HG02852 (cell line): ENCODE measurements around the gene DYNC1LI2.

Experiments
- ATAC-seq: cut with Tn5 transposase; IDR thresholded peaks from one replicate; pipeline ENCODE4 v1.9.1; 2021; ENCODE audit warnings: mild to moderate bottlenecking, moderate library complexity; ENCODE audit not compliant: unreplicated experiment

The DYNC1LI2 gene

DNA sequence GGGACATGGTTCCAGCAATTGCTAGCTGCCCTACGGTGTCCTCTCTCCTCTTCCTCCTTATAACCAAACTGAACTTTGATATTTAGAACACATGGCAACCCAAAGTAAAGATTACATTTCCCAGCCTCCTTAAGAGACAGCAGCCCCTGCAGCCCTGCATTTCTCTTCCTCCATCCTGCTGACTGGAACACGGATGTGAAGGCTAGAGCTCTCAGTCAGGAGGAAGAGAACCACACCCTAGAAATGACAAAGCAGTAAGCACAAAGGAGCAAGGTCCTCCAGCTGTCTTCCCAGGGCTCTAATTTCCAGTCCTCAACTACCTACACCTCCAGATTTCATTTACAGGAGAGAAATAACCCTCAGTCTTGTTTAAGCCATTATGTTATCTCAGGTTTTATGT, 10.9 kb downstream of the DYNC1LI2 start:
- ATAC-seq, result no peak

DNA sequence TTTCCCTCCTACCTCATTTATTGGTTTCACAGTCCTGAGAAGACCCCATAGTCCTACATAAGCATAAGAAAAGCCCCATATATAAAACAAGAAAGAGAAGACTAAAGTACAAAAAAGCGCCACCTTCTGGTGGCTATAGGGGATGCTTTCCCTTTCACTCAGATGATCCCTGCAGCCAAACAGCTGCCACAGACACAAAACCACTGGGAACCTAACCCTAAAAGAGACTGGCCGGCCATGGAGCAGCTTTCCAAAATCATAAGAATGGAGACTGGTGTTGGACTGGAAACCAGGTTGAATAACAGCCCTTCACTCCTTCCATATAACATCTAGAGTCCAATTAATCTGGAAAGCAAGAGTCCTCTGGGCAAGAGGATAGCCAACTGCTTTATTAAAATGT, 11.4 kb downstream of the DYNC1LI2 start:
- ATAC-seq, result no peak

DNA sequence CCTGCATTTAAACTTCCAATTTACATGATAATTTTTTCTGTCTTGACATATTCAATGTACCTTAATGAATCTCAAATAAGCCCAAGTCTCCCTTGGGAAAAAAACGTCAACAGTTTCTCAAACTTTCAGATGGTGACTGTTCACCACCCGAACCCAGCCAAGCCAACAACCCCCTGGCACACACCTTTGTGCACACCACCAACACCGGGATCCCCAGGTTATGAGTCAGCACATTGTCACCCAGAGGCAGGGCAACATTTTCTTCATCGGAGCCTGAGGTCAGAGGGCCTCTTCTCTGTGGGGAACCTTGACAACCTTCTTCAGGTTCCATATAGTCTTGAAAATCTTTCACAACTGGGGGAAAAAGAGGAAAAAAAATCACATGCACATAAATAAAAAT, 15.5 kb downstream of the DYNC1LI2 start:
- no peak for ATAC-seq

DNA sequence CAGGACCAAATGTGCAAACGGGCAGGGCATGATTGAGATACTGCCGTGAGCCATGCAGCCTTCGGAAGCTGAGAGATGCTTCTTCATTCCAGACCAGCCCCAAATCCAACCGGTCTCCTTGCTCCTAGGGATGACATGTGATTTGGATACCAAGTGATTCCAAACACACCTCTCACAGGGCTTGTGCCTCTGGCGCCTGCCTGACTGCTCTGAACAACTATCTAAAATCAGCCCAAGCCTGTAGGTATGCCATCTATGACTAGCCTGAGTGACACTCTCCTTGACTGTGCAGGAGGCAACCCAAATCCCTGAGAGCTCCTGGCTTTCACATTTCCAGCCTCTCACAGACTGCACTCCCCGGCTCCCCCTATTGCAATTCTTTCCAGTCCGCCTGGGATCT, 20.3 kb downstream of the DYNC1LI2 start:
- ATAC-seq, result no peak

DNA sequence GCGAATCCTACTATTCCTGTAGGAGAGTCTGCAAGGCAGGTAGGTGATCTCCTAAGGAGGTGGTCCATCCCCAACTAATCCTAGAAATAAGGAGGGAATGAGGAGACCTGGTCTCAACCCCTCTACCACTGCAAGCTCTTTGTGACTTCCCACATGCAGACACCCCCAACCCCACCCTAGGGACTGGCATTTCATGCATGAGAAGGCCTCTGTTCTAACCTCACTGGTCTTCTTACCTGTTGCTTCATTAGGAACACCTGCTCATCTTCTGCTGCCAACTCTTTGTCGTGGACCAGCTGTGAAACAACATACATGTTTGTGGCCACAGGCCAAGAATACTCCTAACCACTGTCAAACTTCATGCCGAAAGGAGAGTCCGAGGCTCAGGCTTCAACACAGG, 22.6 kb downstream of the DYNC1LI2 start:
- no peak for ATAC-seq

DNA sequence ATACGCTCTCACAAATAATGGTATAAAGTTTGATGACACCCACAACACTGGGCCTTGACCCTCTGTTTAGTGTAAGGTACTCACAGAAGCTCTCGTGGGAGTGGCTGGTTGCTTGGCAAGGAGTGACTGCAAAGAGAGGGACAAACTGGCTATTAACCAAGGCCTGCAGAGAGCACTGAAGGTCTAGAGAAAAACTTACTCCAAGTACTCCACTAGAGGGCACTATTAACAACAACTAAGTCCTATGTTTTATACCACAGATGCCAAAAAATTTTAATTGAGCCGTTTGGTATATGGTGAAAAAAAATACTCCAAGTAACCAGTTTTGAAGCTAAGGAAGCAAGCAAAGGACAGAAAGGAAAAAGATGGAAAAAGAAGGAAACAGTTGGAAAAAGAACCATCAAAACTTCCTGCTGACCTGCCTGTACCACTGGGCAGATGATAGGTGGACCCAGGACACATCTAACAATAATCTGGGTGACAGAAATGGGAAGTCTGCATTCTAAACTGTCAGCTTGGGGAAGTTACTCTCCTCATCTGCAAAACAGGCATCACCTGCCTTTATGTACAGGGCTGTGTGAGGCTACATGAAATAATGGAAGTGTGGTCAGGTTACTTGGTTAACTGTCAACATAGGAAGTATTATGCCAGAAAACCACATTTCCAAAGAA, 23.2 kb downstream of the DYNC1LI2 start:
- no peak for ATAC-seq

DNA sequence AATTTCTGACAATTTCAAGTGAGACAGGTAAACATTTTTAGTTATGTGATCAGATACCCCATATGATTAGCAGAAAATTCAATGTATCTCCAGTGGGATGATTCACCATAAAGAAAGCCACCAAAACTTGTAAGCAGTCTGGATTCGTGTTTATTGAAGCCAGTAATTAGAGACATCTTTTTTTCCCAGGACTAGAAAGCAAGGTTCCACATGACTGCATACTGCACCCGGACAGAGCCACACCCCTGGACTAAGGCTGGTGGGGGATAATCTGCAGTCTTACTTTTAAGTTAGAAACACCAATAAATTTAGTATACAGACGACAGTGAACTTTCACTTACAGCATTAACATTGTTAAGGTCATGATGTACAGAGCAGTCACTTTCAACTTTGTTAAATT, 30.6 kb downstream of the DYNC1LI2 start:
- no peak for ATAC-seq

DNA sequence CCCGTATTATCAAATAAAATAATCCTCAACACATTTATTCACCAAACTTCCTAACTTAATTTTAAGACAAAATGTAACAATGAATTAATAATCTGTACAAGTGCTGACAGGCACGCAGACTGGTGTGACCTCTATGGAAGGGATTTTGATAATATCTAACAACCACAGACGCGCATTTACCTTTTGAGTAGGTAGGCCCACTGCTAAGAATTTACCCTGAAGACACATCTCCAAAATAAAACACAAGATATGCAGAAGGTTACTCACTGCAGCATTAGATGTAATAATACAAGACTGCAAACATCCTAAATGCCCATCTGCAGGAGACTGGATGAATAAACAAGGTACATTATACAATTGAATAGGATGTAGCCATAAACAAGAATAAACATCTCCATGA, 32.2 kb downstream of the DYNC1LI2 start:
- no peak for ATAC-seq

DNA sequence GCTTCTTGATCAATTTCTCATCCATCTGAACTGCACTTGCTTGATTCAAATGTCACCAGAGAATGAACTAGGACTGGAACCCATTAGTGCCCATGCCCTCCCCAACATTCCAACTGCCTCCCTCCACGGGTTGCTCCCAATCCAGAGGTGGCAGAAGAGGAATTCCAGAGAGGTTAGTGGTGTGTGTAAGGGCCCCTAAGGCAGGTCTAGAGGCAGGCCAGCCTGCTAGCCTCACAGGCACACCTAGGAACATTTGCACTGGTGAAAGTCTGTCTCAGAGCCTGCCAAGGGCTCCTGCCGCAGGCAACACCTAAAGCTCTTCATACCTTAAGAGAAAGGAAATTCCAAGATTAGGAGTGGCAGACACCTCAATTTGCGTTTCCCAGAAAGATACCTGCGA, 33.6 kb downstream of the DYNC1LI2 start:
- ATAC-seq, result no peak

DNA sequence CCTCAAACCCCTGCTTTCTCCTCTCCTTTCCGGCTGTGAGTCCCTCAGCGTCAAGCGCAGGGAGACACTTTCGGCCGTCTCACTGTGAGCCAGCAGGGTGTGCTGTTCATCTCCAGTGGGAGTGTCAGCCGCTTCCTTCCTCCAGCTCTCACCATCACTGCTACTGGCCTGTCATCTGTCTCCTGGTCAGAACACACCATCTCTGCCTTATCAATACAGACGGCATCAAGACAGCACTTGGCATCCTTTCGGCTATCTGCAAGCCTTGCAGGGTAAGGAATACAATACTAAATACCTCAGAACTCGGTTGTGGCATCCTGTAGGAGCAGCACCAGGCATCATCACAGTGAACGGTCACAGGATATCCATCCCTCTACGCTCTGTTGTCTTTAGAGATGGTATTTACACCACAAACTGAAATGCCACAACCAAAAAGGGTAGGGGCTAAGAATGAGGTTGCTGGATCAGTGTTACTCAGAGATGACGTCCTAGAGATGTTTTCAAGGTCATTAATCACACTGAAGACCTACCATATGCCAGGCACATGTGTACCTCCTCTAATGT, 34.2 kb downstream of the DYNC1LI2 start:
- no peak for ATAC-seq

DNA sequence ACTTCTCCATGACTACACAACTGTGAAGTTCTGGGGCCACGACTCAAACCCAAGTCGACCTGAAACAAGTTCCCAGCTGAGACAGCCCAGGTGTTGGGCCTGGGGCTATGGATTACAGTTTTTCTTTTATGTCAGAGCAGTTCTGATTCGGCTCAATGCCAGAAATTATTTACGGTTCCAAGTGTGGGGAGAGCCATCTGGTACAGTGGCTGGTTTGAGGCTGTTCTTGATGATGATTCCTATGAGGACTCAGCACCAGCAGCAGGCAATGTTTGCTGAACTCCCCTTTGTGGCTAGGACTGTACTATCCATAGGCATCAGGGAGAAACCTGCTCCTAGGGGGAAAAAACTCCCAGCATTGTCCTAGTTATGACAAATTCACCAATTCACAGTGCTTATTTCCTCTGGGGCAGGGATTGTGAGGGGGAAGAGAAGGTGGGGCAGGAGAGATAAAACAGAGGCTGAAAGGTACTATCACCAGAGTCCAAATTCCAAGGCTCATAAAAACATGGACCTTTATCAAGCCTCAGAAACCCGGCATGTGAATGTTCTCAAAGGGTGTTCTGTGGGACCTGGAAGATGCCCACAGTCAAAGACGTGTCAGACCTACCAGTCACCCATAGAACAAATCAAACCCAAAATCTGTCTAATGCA, 36.6 kb downstream of the DYNC1LI2 start:
- no peak for ATAC-seq

DNA sequence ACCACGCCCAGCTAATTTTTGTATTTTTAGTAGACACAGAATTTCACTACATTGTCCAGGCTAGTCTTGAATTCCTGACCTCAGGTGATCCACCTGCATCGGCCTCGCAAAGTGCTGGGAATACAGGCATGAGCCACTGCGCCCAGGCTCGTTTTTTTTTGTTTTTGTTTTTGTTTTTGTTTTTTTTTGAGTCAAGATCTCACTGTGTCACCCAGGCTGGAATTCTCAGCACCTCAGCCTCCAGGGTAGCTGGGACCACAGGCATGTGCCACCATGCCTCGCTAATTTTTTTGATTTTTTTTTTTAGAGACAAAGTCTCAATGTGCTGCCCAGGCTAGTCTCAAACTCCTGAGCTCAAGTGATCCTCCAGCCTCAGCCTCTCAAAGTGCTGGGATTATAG, 37.3 kb downstream of the DYNC1LI2 start:
- ATAC-seq, result no peak

DNA sequence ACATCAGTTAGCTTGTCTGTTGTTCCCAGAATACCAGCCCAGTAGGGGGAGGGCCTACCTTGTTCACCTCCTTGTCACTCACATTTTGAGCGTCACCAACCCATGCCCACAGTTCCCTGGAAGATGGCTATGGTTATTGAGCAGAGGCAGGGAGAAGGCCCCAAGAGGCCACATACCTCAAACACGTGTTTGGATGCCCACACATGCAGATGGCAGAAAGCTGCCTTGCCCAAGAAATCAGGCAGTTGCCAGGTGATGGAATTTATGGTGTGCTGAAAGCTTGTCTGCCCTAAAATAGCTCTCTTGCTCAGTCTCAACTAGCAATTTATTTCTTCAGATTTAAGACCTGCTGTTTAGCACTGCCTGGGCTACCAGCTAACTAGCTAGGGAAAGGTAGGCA, 38.3 kb downstream of the DYNC1LI2 start:
- no peak for ATAC-seq

DNA sequence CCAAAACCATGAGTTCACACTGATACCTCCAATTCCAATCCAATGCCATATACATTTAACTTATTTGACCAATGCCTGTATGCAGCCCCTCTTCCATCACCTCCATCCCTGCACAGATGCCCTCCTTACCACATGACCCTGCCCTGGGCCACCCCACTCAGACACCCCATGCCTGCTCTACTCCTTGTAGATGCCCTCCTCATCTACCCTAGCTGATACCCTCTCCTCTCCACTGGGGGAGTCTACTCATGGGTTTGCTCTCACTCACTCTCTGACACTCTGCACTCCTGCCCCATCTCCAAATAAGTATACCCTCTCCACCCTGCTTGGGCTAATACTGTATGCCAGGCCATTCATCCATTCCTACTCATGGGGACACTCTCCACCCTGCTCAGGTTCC, 38.9 kb downstream of the DYNC1LI2 start:
- ATAC-seq, result no peak

DNA sequence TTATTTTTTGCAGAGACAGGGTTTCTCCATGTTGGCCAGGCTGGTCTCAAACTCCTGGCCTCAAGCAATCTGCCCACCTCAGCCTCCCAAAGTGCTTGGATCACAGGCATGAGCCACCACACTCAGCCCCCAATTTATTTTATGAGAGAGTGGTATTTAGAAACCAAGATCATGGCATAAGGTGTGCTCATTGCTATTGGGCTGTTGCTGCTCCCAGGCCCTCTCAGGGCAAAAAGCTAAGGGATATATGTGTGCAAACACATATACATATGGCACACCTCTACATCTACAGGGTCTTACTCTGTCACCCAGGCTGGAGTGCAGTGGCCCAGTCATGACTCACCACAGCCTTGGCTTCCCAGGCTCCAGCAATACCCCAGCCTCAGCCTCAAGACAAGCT, 39.8 kb downstream of the DYNC1LI2 start:
- no peak for ATAC-seq

DNA sequence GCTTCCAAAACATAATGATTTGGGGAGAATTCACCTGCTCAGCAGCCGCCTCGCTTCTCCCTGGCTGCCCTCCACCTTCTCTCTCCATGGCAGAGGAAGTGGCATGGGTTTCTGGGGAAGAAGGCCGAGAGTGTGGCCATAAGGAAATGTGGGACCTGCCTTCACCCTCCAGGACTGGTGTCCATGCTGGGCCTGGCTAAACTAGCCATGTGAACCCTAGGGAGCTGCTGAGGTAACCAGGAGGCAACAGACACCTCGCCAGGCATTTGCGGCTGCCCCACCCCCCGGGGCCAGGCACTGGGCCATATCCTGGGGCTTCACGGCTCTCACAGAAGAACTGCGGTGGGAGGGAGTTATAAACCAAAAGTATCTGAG, 44.9 kb downstream of the DYNC1LI2 start:
- ATAC-seq, result no peak

DNA sequence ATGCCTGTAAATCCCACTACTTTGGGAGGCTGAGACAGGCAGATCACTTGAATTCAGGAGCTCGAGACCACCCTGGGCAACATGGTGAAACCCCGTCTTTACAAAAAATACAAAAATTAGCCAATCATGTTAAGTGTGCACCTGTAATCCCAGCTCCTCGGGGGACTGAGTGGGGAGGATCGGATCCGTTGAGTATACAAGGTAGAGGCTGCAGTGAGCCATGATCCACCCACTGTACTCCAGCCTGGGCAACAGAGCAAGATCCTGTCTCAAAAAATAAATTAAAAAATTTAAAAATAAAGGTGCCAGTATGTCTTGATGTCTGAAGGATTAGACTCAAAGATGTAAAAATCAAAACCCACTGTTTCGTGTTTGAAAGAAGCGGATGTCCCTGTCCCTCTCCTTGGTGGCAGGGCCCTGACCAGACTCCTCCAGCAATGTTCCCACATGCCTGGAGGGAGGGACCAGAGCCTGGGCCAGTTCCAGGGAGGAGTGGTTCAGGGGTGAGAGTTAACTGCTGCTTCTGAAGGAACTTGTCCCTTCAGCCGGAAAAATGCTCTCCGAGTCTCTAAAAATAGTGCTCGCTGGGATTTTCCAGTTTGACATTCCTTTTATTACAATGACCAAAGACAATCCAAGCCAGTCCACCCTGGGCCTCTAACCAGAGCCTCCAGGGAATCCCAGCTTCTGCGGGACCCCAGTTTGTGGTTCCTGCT, 45.5 kb downstream of the DYNC1LI2 start:
- ATAC-seq, result no peak

DNA sequence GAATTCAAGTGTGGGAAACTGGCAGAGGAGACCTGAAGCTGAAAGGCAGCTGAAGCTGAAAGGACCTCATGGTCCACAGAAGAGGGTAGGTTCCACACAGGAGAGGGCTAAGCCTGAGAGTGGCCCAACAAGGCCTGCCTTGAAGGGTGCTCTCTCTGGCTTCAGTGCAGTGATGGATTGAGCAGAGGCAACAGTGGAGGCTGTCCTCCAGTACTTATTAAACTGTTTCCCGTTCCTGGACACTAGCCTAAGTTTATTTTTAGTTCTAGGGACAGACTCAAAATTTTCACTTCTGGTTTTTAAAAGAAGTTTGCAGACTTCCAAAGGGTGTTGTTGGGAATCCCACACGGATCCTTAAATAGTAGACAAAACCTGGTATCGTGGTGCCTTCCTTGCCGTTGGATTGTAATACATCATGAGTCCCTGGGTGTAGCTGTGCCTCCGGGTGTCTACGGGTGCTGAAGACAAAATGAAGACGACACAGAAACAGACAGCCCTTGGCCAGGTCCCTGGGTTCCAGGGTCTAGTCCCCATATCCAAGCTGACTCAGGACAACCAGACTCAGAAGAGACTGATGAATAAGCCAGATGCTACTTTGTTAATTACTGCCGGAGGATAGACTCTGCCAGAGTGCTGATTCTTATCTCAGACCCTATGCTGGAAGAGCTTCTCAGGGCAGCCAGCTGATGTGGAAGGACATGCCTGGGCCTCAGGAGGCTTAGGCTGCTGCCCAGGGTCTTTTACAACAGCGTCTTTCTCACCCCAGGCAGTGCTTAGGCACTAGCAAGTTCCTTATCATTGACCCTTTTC, 47.8 kb downstream of the DYNC1LI2 start:
- no peak for ATAC-seq

DNA sequence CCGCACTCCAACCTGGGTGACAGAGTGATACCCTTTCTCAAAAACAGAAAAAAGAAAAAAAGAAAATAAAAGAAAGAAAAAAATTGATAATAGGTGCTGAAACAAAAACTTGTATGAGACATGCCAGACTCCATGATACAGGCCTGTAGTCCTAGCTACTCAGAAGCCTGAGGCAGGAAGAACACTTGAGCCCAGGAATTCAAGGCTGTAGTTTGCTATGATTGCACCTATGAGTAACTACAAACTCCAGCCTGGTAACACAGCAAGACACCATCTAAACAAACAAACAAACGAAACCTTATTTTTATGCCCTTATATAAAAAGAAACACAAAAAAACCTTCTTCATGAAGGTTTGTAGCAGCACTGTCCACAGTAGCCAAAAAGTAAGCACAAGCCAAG, 49.9 kb downstream of the DYNC1LI2 start:
- ATAC-seq, result no peak

DNA sequence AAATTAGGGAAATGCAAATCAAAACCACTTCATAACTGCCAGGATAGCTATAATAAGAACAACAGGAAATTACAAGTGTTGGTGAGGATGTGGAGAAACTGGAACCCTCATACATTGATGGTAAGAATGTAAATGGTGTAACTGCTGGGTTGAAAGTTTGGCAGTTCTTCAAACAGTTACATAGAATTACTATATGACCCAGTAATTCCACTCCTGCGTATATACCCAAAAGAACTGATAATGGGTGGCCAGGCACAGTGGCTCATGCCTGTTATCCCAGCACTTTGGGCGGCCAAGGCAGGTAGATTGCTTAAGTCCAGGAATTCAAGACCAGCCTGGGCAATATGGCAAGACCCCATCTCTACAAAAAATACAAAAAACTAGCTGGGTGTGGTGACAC, 50.4 kb downstream of the DYNC1LI2 start:
- ATAC-seq, result no peak

DNA sequence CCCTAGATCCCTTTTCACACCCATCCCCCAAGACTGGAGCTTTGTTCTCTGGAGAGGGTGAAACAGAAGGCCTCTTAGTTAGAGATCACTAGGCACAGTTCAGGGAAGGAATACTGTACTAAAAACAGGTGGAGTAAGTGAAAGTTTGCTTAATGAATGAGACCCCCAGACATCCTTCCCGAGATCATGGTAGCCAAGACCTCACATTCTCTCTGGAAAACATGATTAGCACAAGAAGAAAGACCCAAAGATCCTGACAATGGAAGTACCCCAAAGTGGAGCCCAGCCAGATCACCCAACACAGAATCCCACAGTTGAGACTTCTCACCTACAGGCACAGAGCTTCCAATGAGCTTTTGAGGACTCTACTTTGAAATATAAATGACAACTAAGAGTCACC, 51.5 kb downstream of the DYNC1LI2 start:
- ATAC-seq, result no peak
